ENCODE results near the gene APRT.
"Not testable (repeated sequence)": the region's sequence is repeated elsewhere in the genome, so short reads cannot be mapped to it uniquely, and the experiment has no call there.

The APRT gene

DNA sequence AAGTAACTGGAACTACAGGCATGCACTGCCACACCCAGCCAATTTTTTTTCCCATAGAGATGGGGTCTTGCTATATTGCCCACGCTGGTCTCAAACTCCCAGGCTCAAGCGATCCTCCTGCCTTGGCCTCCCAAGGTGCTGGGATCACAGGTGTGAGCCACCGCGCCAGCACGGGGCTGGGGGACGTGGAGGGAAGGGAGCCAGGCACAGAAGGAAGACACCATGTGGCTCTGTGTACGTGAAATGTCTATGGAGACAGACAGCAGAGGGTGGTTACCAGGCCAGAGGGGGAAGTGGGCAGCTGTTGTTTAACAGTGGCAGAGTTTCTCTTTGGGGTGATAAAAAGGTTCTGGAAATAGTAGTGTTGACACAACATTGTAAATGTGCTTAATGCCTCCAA is 22.1 kb downstream of the APRT start:
- TF ChIP-seq, protein P1, sequence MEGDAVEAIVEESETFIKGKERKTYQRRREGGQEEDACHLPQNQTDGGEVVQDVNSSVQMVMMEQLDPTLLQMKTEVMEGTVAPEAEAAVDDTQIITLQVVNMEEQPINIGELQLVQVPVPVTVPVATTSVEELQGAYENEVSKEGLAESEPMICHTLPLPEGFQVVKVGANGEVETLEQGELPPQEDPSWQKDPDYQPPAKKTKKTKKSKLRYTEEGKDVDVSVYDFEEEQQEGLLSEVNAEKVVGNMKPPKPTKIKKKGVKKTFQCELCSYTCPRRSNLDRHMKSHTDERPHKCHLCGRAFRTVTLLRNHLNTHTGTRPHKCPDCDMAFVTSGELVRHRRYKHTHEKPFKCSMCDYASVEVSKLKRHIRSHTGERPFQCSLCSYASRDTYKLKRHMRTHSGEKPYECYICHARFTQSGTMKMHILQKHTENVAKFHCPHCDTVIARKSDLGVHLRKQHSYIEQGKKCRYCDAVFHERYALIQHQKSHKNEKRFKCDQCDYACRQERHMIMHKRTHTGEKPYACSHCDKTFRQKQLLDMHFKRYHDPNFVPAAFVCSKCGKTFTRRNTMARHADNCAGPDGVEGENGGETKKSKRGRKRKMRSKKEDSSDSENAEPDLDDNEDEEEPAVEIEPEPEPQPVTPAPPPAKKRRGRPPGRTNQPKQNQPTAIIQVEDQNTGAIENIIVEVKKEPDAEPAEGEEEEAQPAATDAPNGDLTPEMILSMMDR (IDR thresholded peaks at IDR 0.05; ENCODE audit: low read depth, low read length), result no peak
- no peaks in the 10 kb centered on the region for H3K36me3 ChIP-seq
- H3K27me3 ChIP-seq (ENCODE audit: insufficient read depth, low read depth, severe bottlenecking), result no peaks in the 10 kb centered on the region
- H3K27ac ChIP-seq, result no peak overlapping the region
- DNase-seq, result no peak
- H3K9me3 ChIP-seq (ENCODE audit: severe bottlenecking), result no peaks in the 10 kb centered on the region
- no peak overlapping the region for H3K4me3 ChIP-seq (ENCODE audit: low read depth, low read length)

DNA sequence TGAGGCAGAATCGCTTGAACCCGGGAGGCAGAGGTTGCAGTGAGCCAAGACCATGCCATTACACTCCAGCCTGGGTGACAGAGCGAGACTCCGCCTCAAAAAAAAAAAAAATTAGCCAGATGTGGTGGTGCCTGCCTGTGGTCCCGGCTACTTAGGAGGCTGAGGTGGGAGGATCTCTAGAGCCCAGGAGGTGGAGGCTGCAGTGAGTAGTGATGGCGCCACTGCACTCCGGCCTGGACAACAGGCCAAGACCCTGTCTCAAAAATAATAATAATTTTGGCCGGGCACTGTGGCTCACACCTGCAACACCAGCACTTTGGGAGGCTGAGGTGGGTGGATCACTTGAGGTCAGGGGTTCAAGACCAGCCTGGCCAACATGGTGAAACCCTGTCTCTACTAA is 23.0 kb downstream of the APRT start:
- not testable (repeated sequence) for H3K27ac ChIP-seq; H3K4me3 ChIP-seq (ENCODE audit: low read depth, low read length); DNase-seq; H3K36me3 ChIP-seq; H3K27me3 ChIP-seq (ENCODE audit: insufficient read depth, low read depth, severe bottlenecking); H3K9me3 ChIP-seq (ENCODE audit: severe bottlenecking)

DNA sequence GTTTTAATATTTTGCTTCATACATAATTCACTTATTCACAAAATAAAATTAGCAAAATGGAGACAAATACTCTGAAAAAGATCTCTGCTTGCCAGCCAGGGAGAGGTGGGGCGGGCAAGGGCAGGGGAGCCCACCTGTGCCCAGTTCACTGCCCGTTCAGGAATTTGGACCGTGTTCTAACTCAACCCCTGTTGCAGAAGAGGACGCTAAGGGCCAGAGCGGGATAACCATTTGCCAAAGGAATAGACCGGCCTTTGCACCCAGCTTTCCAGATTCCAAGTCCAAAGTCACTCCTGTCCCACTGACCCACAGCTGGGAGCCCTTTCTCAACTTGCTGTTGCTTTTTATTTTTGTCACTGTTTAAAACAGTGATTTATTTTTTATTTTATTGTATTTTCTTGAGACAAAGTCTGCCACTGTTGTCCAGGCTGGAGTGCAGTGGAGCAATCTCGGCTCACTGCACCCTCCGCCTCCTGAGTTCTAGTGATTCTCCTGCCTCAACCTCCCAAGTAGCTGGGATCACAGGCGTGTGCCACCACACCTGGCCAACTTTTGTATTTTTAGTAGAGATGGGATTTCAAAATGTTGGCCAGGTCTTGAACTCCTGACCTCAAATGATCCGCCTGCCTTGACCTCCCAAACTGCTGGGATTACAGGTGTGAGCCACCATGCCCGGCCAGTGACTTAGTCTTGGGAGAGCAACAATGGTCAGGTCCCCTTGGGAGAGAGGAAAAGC is 24.0 kb downstream of the APRT start:
- H3K27ac ChIP-seq, result no peak overlapping the region

DNA sequence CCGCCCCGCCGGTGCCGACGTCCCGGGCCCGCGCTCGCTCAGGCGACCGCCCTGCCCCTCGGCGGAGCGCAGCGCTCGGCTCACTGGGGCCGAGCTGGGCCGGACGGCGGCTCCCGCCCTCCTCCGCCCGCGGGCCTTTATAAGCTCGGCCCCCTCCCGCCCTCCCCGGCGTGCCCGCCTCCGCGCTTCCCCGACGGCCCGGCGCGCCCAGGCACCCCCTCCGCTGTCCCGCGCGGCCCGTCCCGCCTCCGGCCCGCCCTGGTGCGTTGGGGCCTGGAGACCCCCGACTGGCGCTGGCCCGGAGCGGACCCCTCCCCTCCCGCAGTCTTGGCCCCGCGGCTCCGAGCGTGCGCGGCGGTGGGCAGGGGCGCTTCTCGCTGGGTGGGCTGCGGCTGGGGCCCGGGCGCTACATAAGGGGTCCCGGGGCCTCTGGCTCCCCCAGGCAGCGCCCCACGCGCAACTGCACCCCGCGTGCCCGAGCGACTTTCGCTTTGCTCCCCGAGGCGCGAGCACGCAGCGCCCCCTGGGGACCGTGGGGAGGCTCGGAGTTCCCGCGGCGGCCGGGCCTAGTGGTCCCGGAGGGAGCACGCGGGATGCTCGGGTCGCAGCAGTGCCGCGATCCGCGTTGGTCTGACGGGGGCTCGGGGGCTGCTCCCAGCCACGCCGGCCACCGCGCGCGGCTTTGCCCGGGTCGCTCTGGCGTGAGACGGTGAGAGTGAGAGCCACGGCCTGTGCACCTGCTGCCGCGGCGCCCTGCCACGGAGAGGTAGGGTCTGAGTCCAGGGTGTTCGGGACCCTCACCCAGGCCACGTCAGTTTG is 26.4 kb downstream of the APRT start, which contains the start of gene PIEZO1:
PIEZO1 (minus strand) TSS at position 115 of the 819 bp plus-strand sequence. CDS start 256 bp downstream, outside the sequence.
- TF ChIP-seq, protein P1 (IDR thresholded peaks at IDR 0.05; ENCODE audit: low read depth, low read length), result peak; percentile 76
- Histone ChIP-seq H3K36me3 (no peaks in the 10 kb centered on the region), H3K27ac (peak within 1 kb of the TSS; percentile 67), H3K27me3 (ENCODE audit: insufficient read depth, low read depth, severe bottlenecking) (no peaks in the 10 kb centered on the region), H3K9me3 (ENCODE audit: severe bottlenecking) (no peaks in the 10 kb centered on the region), H3K4me3 (ENCODE audit: low read depth, low read length) (peak within 1 kb of the TSS; percentile 42)
- DNase-seq, result peak; percentile 43

More for the DNA sequence above, 24.0 kb downstream of the APRT start:
- Histone ChIP-seq H3K36me3 (no peaks in the 10 kb centered on the region), H3K27me3 (ENCODE audit: insufficient read depth, low read depth, severe bottlenecking) (no peaks in the 10 kb centered on the region), H3K9me3 (ENCODE audit: severe bottlenecking) (no peaks in the 10 kb centered on the region), H3K4me3 (ENCODE audit: low read depth, low read length) (no peak overlapping the region)
- no peak for DNase-seq
- TF ChIP-seq, protein P1 (IDR thresholded peaks at IDR 0.05; ENCODE audit: low read depth, low read length), result no peak

DNA sequence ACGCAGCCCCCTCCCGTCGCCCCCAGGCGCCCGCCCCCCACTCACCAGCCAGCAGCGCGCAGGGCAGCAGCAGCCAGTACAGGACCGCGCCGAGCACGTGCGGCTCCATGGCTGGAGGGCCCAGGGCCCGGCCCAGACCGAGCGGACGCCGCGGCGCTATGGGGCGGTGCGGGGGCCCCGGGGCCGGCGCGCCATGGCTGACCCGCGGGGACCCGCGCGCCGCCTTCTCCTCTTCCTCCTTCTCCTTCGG is 26.9 kb downstream of the APRT start:
- H3K9me3 ChIP-seq (ENCODE audit: severe bottlenecking), result no peaks in the 10 kb centered on the region
- TF ChIP-seq, protein P1 (IDR thresholded peaks at IDR 0.05; ENCODE audit: low read depth, low read length), result no peak
- H3K4me3 ChIP-seq (ENCODE audit: low read depth, low read length), result peak overlapping the region; percentile 36; the same call in 1 of the 2 replicates
- no peak for DNase-seq
- H3K27me3 ChIP-seq (ENCODE audit: insufficient read depth, low read depth, severe bottlenecking), result no peaks in the 10 kb centered on the region
- H3K27ac ChIP-seq, result no peak overlapping the region
- no peaks in the 10 kb centered on the region for H3K36me3 ChIP-seq

DNA sequence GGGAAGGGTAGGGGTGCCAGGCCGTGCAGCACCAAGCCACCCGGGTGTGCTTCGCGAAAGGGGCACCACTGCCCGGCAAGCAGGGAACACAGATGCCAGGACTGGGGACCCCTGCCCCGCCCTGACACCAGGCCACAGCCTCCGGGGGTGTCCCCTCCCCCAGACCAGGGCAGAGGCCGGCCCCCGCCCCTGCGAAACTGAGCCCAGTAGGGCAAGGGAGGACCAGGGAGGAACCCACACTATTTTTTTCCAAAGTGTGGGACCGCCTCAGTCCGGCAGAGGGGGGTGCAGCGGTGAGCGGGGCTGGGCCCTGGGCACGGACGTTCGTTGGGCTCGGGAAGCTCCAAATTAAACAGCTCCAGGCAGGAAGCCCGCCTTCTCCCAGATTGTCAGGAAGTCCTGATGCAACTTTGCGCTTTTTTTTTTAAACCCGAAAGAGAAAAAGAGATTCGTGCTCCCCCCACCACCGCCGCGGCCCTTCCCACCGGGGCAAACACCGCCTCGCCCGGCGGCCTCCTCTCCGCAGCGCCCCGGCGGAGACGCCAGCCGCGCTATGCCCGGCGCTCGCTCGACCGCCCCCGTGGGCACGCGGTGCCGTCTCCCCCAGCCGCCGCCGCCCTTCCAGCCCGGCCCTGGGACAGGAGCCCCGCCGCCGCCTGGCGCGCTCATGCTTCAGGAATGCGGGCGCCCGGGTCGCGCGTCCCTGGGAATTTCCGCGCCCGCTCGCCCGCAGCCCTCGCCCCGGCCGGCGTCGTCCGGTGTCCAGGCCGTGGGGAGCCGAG is 27.5 kb downstream of the APRT start:
- peak overlapping the region; percentile 36 for H3K4me3 ChIP-seq (ENCODE audit: low read depth, low read length)
- H3K36me3 ChIP-seq, result no peaks in the 10 kb centered on the region
- no peaks in the 10 kb centered on the region for H3K27me3 ChIP-seq (ENCODE audit: insufficient read depth, low read depth, severe bottlenecking)
- DNase-seq, result peak; percentile 39
- TF ChIP-seq, protein P1 (IDR thresholded peaks at IDR 0.05; ENCODE audit: low read depth, low read length), result peak; percentile 31; the same call in 1 of the 2 replicates
- no peaks in the 10 kb centered on the region for H3K9me3 ChIP-seq (ENCODE audit: severe bottlenecking)
- H3K27ac ChIP-seq, result no peak overlapping the region
